HFF-Myc (cell line): ENCODE measurements around the gene SMIM3.
"Not testable (repeated sequence)": the region's sequence is repeated elsewhere in the genome, so short reads cannot be mapped to it uniquely, and the experiment has no call there.

ENCODE experiments used
- DNase-seq: peaks from one replicate; pipeline ENCODE4 v3.0.0-alpha.2; 2011; ENCODE audit warnings: low read depth; ENCODE audit errors: extremely low read depth
- H3K4me3 ChIP-seq: replicated peaks from 2 replicates; pipeline ENCODE4 v1.5.1; 2011; ENCODE audit warnings: low read depth, mild to moderate bottlenecking, control low read depth, low read length
- TF ChIP-seq, protein P1 (sequence below): IDR thresholded peaks from 2 replicates; pipeline ENCODE4 v1.5.1; 2012; ENCODE audit warnings: mild to moderate bottlenecking, low read depth, low read length, control low read depth; ENCODE audit errors: missing control alignments

The SMIM3 gene, protein sequence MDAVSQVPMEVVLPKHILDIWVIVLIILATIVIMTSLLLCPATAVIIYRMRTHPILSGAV

DNA sequence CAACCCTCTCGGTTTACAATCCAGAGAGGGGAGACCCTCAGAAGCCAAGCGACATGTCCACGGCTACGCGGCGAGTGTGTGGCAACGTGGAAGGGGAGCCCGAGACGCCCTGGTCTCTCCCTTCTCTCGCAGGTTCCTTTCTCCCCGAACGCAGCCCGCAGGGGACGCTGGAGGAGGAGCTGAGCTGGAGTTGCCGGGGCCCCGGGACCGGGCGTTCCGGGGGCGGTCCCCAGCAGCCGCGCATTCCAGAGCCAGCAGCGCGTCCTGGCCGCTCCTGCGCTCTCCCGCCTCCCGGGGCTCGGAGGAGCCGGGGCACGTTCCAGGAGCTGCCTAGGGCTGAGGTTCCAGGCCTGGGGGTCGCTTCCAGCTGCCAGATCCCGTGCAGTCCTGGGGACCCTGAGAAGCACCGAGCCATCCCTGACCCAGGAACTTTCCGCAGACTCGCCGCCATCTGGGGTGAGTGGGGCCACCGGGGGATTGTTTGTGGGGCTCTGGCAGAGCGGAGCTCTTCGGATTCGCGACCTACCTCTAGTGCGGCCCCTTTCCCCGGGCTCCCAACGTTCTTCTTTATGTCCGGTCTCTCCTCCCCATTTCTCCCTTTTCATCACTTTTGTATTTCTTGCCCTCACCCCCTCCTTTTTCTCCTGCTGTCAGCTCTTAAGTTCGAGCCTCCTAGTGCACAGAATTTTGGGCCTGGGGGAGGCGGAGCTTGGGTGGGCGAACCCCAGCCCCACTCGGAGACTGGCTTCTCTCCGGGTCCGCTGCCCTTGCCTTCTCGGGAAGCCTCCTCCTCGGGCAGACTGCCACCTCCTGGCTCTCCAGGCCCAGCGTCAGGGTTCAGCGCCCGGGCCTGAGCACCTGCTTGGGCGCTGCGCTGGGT lies at the start of gene SMIM3:
Gene SMIM3, plus strand, starts transcription at position 241 of the 880 bp plus-strand sequence. CDS start 16,684 bp downstream, outside the sequence.
- DNase-seq = no peak

DNA sequence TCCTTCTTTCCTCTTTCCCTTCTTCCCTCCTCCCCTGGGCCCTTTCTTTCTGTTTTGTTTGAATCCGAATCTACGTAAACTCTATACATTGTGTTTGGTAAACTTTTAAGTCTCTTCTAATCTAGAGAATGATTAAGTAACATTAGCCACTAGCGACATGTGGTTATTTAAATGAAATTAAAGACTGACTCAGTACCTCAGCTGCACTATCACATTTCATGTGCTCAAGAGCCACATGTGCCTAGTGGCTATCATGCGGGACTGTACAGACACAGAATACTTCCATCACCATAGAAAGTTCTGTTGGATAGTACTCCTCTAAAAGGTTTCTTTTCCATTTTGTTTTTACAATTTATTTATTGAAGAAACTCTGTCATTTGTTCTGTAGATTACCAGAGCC lies 48.7 kb upstream of the SMIM3 start:
- TF ChIP-seq, protein P1, sequence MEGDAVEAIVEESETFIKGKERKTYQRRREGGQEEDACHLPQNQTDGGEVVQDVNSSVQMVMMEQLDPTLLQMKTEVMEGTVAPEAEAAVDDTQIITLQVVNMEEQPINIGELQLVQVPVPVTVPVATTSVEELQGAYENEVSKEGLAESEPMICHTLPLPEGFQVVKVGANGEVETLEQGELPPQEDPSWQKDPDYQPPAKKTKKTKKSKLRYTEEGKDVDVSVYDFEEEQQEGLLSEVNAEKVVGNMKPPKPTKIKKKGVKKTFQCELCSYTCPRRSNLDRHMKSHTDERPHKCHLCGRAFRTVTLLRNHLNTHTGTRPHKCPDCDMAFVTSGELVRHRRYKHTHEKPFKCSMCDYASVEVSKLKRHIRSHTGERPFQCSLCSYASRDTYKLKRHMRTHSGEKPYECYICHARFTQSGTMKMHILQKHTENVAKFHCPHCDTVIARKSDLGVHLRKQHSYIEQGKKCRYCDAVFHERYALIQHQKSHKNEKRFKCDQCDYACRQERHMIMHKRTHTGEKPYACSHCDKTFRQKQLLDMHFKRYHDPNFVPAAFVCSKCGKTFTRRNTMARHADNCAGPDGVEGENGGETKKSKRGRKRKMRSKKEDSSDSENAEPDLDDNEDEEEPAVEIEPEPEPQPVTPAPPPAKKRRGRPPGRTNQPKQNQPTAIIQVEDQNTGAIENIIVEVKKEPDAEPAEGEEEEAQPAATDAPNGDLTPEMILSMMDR = no peak
- H3K4me3 ChIP-seq = no peak overlapping the region
- DNase-seq = no peak

More for the DNA sequence above, at the start of gene SMIM3:
- TF ChIP-seq, protein P1 = peak; percentile 36
- H3K4me3 ChIP-seq = peak within 1 kb of the TSS; percentile 87

DNA sequence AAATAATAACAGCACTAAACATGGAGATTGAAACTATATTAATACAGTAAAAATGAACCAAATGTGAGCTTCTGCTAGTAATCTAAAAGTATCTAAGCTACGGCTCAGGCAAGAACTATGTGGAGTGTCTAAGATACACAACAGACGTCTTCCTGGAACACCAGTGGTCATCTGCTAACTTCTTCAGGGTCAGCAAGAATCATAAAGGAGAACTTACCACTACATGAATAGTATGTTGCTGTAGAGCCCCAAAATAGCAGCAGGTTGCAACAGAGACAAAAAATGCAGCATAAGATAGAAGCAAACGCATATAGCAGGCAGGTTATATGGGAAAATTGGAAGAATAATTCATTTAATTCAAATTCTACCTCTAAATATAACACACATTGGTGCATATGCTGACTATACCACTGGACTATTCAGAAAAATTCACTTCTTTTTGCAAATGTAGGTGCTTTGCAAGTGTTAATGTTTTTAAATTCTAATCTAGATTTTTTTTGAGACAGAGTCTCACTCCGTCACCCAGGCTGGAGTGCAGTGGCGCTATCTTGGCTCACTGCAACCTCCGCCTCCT lies 46.8 kb upstream of the SMIM3 start:
- DNase-seq = no peak
- H3K4me3 ChIP-seq = no peak overlapping the region
- TF ChIP-seq, protein P1 = no peak

DNA sequence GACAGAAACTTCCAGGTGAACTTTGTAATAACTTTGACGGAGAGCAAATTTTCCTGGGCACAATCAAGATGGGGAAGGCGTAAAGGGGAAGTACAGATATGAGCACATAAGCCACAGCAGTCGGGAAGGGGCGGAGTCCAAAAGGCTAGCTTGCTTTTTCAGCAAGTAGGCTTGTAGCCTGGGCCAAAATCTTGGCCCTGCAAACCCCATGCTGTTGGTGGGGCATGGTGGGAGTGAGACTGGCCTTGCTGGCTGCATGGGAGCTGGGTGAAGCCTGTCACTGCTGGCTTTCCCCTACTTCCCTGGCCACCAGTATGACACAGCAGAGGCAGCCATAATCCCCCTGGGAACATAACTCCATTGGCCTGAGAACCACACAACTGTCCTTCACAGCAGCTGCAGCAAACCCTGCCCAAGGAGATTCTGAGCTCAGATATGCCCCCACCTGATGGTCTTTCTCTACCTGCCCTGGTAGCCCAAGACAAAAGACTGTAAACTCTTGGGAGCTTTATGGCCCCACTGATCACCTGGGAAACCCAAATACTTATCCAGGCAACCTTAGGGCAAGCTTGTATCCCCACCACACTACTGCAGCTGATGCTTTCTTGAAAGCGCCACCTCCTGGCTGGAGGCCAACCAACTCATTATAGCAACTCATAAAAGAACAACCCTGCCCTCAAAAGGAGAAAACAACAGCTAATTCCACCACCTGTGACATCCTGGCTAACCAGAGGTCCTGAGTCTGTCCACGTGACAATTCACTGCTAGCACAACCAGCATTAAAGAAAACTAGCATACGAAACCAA lies 43.8 kb upstream of the SMIM3 start:
- no peak overlapping the region for H3K4me3 ChIP-seq
- TF ChIP-seq, protein P1 = no peak
- DNase-seq = no peak

DNA sequence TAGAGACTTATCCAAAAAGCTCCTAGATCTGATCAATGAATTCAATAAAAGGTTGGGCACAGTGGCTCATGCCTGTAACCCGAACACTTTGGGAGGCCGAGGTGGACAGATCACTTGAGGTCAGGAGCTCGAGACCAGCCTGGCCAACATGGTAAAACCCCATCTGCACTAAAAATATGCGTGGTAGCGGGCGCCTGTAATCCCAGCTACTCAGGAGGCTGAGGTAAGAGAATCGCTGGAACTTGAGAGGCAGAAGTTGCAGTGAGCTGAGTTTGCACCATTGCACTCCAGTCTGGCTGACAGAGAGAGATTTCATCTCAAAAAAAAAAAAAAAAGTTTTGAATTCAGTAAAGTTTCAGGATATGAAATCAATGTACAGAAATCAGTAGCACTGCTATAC lies 39.7 kb upstream of the SMIM3 start:
- TF ChIP-seq, protein P1 = no peak
- no peak overlapping the region for H3K4me3 ChIP-seq
- DNase-seq = no peak

DNA sequence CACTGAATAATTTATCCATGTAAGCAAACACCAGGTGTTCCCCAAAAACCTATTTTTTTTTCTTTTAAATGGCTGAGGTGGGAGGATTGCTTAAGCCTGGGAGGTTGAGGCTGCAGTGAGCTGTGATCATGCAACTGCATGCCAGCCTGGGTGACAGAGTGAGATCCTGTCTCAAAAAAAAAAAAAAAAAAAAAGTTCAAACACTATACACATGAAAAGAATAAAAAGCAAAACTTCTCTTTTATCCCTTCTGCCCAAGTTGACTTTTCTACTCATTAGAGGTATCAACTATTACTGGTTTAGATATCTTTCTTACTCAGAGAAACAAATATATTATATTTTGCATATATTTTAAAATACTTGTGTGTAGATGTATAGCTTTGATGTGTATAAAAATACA lies 37.6 kb upstream of the SMIM3 start:
- TF ChIP-seq, protein P1 = no peak
- no peak overlapping the region for H3K4me3 ChIP-seq
- no peak for DNase-seq

DNA sequence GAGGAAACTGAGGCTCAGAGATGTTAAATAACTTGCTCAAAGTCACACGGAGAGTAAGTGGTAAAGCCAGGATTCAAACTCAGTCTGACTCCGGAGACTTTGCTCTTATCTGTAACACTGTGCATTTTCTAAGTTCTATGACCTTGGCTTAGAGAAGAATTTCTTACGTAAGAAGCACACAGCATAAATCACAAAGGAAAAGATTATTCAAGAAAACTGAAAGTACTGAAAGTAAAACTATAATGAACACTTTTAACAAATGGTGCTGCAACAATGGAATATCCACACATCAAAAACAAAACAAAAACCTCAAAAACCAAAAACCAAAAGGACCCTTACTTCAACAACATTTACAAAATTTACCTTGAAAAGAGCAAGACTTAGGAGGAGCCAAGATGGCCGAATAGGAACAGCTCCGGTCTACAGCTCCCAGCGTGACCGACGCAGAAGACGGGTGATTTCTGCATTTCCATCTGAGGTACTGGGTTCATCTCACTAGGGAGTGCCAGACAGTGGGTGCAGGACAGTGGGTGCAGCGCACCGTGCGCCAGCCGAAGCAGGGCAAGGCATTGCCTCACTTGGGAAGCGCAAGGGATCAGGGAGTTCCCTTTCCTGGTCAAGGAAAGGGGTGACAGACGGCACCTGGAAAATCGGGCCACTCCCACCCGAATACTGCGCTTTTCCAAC lies 36.0 kb upstream of the SMIM3 start:
- H3K4me3 ChIP-seq, DNase-seq: not testable (repeated sequence)

DNA sequence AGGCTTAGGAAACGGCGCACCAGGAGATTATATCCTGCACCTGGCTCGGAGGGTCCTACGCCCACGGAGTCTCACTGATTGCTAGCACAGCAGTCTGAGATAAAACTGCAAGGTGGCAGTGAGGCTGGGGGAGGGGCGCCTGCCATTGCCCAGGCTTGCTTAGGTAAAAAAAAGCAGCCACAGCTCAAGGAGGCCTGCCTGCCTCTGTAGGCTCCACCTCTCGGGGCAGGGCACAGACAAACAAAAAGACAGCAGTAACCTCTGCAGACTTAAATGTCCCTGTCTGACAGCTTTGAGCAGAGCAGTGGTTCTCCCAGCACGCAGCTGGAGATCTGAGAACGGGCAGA lies 35.4 kb upstream of the SMIM3 start:
- not testable (repeated sequence) for DNase-seq, H3K4me3 ChIP-seq
